SK-N-DZ (cell line): ENCODE measurements around the gene CFAP210.
"Not testable (repeated sequence)": the region's sequence is repeated elsewhere in the genome, so short reads cannot be mapped to it uniquely, and the experiment has no call there.

ENCODE experiments used
- DNase-seq: peaks from one replicate; pipeline ENCODE4 v3.0.0-alpha.2; 2015; ENCODE audit warnings: low spot score

CFAP210 gene

DNA sequence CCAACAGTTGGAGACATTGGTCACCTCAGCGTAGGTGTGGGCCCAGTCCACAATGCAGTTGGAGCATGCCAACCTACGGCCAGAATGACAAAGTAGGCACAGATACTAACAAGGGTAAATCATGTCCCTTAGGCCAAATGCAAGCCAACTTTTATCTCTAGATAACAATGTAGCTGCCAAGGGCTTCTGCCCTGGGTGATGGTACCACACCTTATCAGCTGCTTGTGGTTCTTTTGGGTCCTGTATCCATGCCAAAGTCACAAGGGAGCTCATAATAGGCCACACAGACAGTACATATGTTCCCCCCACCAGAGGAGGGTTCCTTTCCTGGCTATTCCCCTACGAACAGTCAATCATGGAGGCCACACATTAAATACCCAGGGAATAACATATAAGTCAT, 19.1 kb upstream of the CFAP210 start:
- DNase-seq, result no peak

DNA sequence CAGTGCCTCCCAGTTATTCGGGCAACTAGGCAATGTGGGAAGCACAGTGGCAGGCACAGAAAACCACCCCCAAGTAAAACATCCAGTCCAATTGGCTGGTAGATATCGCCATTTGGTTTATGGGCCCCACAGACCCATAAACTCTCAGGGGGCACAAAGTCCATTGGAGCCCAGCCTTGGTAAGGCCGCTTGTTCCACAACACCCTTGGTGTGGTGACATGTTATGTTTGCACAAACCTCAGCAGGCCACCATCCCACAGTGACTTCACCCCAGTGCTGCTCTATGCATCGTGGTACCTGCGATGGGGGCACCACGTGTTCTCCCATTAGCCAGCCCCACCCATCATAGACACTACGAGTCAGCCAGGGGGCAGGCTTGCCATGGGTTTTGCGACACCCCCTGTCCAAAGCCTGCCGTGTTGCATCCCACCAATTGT, 18.6 kb upstream of the CFAP210 start:
- no peak for DNase-seq

DNA sequence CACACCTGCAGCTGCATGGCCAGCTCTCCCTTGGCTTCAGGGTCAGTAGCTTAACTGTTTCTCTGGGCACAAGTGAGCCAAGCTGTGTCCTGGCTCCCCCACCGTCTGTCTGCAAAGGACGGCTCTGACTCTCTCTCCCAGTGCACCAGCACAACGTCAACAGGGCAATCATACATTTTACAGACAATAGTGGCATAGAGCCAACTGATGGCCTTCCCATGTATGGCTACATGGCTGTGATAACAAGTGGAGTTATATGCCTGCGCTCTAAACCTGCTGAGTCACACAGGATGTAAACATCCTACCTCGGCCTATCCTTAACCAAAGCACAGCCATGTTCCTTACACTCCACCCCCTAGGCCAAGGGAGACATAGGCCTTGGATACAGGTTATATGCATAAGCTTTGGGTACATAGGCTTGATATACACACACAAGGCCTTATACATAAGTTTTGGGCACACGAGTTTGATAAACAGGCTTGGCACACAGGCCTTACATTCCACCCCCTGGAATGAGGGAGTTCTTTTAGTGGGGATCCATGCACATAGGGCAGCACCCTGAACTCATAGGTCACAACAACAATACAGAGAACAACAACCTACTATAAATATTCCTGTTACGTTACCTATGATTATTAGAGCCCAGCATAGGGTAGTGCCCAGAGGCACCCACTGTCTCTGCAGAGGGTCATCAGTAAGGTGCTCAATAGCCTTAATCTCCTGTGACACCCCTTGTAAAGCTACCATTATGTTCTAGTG, 17.7 kb upstream of the CFAP210 start:
- DNase-seq, result no peak

DNA sequence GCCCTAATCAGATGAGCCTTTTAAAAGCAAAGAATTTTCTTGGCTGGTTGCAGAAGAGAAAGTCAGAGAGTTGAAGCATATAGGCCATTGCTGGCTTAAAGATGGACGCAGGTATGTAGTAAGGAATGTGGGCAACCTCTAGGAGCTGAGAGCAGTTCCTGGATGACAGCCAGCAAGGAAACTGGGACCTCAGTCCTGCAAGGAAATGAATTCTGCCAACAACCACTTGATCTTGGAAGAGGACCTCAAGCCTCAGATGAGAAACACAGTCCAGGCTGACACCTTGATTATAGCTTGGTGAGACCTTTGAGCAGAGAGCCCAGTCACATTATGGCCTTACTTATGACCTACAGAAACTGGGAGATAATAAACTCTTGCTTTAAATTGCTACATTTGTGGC, 15.8 kb upstream of the CFAP210 start:
- DNase-seq, result no peak

GRCh38 chr2:169709331-169709730, 15.1 kb upstream of the CFAP210 start:
- DNase-seq, result no peak

DNA sequence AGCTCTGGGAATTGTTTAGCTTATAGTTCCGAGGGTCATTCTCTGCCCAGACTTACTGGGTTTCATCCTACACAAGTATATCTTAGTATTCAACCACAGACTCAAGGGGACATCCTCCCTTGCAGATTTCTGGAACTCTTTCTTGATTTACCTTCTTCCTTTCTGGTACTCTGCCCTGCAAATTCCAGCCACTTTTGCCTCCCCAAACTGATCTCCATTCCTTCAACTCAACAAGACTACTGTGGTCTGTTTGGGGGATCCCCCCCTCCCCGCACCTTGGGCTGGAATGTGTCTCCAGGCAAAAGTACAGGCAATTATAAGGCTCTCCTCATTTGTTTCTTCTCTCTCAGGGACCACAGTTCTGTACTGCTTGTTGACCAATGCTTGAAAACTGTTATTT, 13.4 kb upstream of the CFAP210 start:
- no peak for DNase-seq

DNA sequence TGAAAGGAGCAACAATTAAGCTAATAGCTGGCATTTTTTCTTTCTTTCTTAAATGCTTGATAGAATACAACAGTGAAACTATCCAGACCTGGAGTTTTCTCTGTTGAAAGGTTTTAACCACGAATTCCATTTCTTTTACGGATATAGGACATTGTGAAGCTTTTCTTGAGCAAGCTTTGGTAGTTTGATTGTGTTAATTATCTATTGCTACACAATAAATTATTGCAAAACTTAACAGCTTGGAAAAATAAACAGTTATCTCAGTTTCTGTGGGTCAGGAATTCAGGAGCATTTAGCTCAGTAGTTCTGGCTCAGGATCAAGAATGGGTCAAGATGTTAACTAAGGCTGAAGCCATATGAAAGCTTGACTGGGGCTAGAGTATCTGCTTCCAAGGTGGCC, 11.7 kb upstream of the CFAP210 start:
- no peak for DNase-seq

DNA sequence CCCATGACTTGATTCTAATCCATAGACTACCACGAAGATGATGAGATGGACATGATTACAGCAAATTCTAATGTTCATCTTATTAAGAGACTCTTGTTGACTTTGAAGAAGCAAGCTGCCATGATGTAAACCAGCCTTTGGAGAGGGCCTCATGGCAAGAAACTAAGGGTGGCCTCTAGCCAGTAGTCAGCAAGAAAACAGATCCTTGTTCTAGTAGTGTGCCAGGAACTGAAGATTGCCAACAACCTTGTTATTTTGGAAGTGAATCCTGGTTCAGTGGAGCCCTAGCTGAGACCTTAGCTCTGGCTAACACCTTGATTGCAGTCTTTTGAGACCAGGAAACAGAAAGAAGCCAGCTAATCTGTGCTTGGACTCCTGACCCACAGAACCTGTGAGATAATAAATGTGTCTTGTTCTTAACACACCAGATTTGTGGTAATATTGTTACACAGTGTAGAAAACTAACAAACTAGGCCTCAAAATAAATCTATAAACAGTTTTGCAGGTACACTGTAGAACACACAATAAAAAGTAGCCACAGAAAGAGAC, 10.0 kb upstream of the CFAP210 start:
- DNase-seq, result no peak

DNA sequence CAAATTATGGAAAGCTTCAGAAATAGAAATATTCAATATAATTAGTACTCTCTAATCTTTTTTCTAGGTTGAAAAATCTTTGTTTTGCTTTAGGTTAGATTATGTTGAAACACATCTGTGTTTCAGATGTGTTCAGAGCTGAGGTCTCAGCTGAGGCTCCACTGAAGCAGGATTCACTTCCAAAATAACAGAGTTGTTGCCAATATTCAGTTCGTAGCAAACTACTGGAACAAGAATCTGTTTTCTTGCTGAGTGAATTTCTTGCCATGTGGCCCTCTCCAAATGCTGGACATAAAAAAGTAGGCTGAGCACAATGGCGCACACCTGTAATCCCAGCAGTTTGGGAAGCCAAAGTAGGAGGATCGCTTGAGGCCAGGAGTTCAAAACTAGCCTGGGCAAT, 8.8 kb upstream of the CFAP210 start:
- no peak for DNase-seq

DNA sequence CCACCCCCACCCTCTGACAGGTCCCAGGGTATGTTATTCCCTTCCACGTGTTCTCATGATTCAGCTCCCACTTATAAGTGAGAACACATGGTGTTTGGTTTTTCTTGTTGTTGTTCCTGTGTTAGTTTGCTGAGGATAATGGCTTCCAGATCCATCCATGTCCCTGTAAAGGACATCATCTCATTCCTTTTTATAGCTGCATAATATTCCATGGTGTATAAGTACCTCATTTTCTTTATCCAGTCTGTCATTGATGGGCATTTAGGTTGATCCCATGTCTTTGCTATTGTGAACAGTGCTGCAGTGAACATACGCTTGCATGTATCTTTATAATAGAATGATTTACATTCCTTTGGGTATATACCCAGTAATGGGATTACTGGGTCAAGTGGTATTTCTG, 5.0 kb upstream of the CFAP210 start:
- DNase-seq, result not testable (repeated sequence)

DNA sequence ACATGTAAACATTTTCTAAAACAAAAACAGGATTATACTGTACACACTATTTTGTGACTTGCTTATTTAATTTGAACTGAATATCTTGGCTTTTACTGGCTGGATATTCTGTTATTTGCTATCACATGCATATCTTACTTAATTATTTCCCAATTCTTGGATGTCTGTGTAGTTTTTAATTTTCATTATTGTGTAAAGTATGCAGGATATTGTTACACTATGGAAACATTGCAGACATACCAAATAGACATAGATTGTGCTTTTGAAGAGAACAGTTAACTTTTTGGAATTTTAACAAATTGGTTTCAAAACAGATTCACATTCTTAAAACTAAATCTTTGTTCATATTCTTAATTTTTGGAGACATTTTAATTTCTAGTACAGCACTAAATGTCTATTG, 2.2 kb upstream of the CFAP210 start:
- DNase-seq, result no peak

GRCh38 chr2:169694894-169695260, 672 bp upstream of the CFAP210 start:
- DNase-seq, result no peak

DNA sequence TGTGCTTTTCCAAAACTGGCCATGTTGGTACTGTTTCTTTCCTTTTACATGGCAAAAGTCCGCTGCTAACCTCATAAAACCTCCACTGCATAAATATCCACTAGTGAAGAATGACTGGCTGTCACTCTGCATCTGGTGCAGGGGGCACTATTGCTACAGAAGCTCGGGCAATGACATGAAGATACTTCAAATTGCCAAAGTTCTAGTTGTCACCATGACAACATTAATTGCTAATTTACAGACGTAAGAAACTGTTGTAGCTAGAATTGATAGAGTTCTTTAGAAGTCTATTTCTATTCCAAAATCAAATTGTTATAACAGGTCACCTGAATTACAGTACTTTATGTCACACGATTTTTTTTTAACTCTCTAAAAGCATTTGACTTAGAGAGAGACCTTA, 845 bp downstream of the CFAP210 start:
- peak; percentile 22 for DNase-seq

- no peak for DNase-seq
These were observed 1.5 kb downstream of the CFAP210 start for GRCh38 chr2:169692718-169693117.

DNA sequence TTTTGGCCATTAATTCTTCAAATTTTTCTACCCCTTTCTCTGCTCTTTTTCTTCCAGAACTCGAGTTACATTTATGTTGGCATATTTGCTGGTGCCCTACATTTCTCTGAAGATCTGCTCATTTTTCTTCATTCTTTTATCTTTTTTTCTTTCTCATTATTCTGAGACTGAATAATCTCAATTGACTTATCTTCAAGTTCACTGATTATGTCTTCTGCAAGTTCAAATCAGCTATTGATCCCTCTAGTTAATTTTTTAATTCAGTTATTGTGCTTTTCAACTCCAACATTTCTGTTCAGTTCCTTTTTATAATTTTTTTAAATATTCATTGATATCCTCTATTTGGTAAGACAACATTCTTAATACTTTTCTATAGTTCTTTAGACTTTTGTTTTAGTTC, 3.2 kb downstream of the CFAP210 start:
- DNase-seq, result no peak

GRCh38 chr2:169687943-169688342, 6.3 kb downstream of the CFAP210 start:
- not testable (repeated sequence) for DNase-seq

DNA sequence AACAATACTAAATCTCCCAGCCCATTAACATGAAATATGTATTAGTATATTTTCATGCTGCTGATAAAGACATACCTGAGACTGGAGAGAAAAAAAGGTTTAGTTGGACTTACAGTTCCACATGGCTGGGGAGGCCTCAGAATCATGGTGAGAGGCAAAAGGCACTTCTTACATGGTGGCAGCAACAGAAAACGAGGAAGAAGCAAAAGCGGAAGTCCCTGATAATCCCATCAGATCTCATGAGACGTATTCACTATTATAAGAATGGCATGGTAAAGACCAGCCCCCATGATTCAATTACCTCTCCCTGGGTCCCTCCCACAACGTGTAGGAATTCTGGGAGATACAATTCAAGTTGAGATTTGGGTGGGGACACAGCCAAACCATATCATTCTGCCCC, 7.4 kb downstream of the CFAP210 start:
- not testable (repeated sequence) for DNase-seq

DNA sequence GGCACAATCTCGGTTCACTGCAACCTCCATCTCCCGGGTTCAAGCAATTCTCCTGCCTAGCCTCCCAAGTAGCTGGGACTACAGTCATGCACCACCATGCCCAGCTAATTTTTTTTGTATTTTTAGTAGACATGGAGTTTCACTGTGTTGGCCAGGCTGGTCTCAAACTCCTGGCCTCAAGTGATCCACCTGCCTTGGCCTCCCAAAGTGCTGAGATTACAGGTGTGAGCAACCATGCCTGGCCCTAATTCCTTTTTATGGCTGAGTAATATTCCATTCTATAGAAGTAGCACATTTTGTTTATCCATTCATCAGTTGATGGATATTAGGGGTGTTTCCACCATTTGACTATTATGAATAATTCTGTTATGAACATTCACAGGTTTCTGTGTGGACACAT, 9.5 kb downstream of the CFAP210 start:
- not testable (repeated sequence) for DNase-seq

GRCh38 chr2:169684135-169684565, 10.1 kb downstream of the CFAP210 start:
- no peak for DNase-seq

GRCh38 chr2:169683425-169684134, 10.6 kb downstream of the CFAP210 start:
- no peak for DNase-seq

GRCh38 chr2:169683054-169683424, 11.2 kb downstream of the CFAP210 start:
- no peak for DNase-seq

DNA sequence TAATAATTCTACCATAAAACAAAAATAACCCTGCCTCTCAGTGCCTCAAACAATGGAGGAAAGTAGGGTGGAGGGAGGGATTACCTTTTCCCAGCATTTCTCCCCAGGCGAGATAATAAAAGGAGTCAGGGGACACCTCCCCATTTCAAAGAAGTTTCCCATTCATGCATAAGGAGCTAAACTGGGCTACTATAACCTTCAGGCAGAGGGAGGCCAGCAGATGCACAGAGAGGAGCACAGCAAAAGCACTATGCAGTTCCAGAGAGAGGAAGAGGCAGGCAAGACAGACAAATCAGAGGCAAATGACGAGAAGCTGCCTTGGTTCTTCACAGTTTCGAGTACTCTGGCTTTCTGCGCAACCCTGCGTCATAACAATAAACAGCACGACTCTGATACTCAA, 17.4 kb downstream of the CFAP210 start:
- DNase-seq, result no peak

GRCh38 chr2:169676357-169676756, 17.8 kb downstream of the CFAP210 start:
- DNase-seq, result no peak
